Measurements from ENCODE around the gene VN1R4. TPM values are rescaled to one million over a fixed set of nuclear protein-coding genes. Genes with fewer than 3 reads are reported as not detected.
"Not testable (repeated sequence)": the region's sequence is repeated elsewhere in the genome, so short reads cannot be mapped to it uniquely, and the experiment has no call there.

Gene VN1R4
- total RNA-seq, 4 donors from 2014 or later, result not detected

GRCh38 chr19:53294786-53295441 is 27.4 kb upstream of the VN1R4 start:
- H3K27me3 ChIP-seq, result no peaks in the 10 kb centered on the region
- peaks cover 25 to 32% of the 10 kb centered on the region in 2 donors for H3K9me3 ChIP-seq
- in situ Hi-C loops (cut with MboI; ENCODE audit: low pct_ligation_motif_present in 1 of 4, low pct_unique_long_range_greater_than_20kb in 1 of 4, low sequenced_read_pairs in 3 of 4), result no loop called here
- 73 to 76% methylated on average over 5 to 7 of the region's 7 CpGs for WGBS, 2 donors (ENCODE audit: low coverage in 1 of 2)
- TF ChIP-seq POLR2A (IDR thresholded peaks at IDR 0.05) (no peak), EP300 (IDR thresholded peaks at IDR 0.05; ENCODE audit: low read depth) (no peak), POLR2AphosphoS5 (IDR thresholded peaks at IDR 0.05) (no peak), CTCF (IDR thresholded peaks at IDR 0.05) (no peak)
- DNase-seq, result no peak
- no peaks in the 10 kb centered on the region for H3K4me1 ChIP-seq
- no peaks in the 10 kb centered on the region for H3K36me3 ChIP-seq
- intact Hi-C loops (cut with DNase I; ENCODE audit: low total_unique reads), result no loop called here
- H3K27ac ChIP-seq, result no peak overlapping the region
- H3K4me3 ChIP-seq, result no peak overlapping the region

GRCh38 chr19:53290758-53291549 is 23.4 kb upstream of the VN1R4 start:
- Histone ChIP-seq H3K36me3 (no peaks in the 10 kb centered on the region), H3K4me1 (no peaks in the 10 kb centered on the region), H3K27me3 (no peaks in the 10 kb centered on the region), H3K27ac (no peak overlapping the region), H3K9me3 (peaks cover 25 to 36% of the 10 kb centered on the region in 2 donors), H3K4me3 (no peak overlapping the region)
- WGBS, 2 donors (ENCODE audit: low coverage in 1 of 2), result 94 to 95% methylated on average over 2 to 47 of the region's 47 CpGs
- DNase-seq, result no peak
- intact Hi-C loops (cut with DNase I; ENCODE audit: low total_unique reads) (no loop called here), in situ Hi-C loops (cut with MboI; ENCODE audit: low pct_ligation_motif_present in 1 of 4, low pct_unique_long_range_greater_than_20kb in 1 of 4, low sequenced_read_pairs in 3 of 4) (no loop called here)
- TF ChIP-seq POLR2AphosphoS5 (IDR thresholded peaks at IDR 0.05), result no peak
- no peak for TF ChIP-seq POLR2A (IDR thresholded peaks at IDR 0.05)
- no peak for TF ChIP-seq EP300 (IDR thresholded peaks at IDR 0.05; ENCODE audit: low read depth)
- no peak for TF ChIP-seq CTCF (IDR thresholded peaks at IDR 0.05)

- 60 to 68% methylated on average over 3 to 4 of the region's 4 CpGs for WGBS, 2 donors (ENCODE audit: low coverage in 1 of 2)
- H3K36me3 ChIP-seq, result no peaks in the 10 kb centered on the region
- DNase-seq, result no peak
- in situ Hi-C loops (cut with MboI; ENCODE audit: low pct_ligation_motif_present in 1 of 4, low pct_unique_long_range_greater_than_20kb in 1 of 4, low sequenced_read_pairs in 3 of 4) (no loop called here), intact Hi-C loops (cut with DNase I; ENCODE audit: low total_unique reads) (no loop called here)
- H3K27ac ChIP-seq, result no peak overlapping the region
- peaks cover 0 to 9% of the 10 kb centered on the region in 2 donors for H3K9me3 ChIP-seq
- H3K4me3 ChIP-seq, result no peak overlapping the region
- no peak for TF ChIP-seq CTCF (IDR thresholded peaks at IDR 0.05)
- no peak for TF ChIP-seq POLR2AphosphoS5 (IDR thresholded peaks at IDR 0.05)
- TF ChIP-seq EP300 (IDR thresholded peaks at IDR 0.05; ENCODE audit: low read depth), result no peak
- TF ChIP-seq POLR2A (IDR thresholded peaks at IDR 0.05), result no peak
- H3K27me3 ChIP-seq, result no peaks in the 10 kb centered on the region
- no peaks in the 10 kb centered on the region for H3K4me1 ChIP-seq
Measured at GRCh38 chr19:53285087-53285486, 17.6 kb upstream of the VN1R4 start.

- no CpG with 5 or more reads among the region's 8 CpGs for WGBS, 2 donors (ENCODE audit: low coverage in 1 of 2)
- in situ Hi-C loops (cut with MboI; ENCODE audit: low pct_ligation_motif_present in 1 of 4, low pct_unique_long_range_greater_than_20kb in 1 of 4, low sequenced_read_pairs in 3 of 4); H3K27me3 ChIP-seq; H3K36me3 ChIP-seq; H3K9me3 ChIP-seq; H3K27ac ChIP-seq; DNase-seq; H3K4me1 ChIP-seq; intact Hi-C loops (cut with DNase I; ENCODE audit: low total_unique reads); H3K4me3 ChIP-seq: not testable (repeated sequence)
Measured at GRCh38 chr19:53281947-53282346, 14.4 kb upstream of the VN1R4 start.
